ENCODE results near the gene SMIM8. TPM values are rescaled to one million over a fixed set of nuclear protein-coding genes. Genes with fewer than 3 reads are reported as not detected.

The SMIM8 gene
- total RNA-seq, 2 donors from 2014 or later = 3.1 to 10.9 TPM

DNA sequence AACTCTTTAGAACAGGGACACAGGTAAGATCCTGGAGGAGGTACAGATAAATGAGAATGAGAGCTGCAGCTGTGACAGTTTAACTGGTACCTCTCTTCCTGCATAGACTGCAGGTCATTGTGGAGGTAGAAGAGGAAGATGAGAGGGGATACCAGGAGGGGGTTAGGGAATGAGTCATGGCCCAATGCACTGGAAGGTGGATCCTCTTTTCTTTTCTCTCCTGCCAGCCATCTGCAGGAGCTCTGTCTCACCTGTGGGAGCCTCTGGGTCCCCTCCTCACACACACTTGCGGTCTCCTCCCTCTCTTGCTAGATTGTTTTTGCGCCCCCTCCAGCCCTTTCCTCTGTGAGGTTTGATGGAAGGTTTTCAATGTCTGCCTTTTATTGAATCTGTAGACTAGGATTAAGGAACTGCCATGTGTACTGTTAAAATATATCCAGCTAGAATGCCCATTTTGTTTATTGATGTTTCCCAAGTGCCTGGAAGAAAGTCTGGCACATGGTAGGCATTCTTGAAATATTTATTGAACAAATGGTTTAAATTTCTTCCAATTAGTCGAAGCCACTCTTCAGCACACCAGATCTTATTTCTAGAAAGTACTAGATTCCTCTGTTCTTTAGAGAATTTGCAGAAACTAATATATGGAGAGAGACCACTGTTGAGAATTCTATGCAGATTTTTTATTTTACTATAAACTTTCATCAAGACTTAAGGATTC, 35.2 kb downstream of the SMIM8 start:
- DNase-seq (ENCODE audit: low spot score in 2 of 2) = no peak
- no peaks in the 10 kb centered on the region for H3K36me3 Mint-ChIP-seq
- no peaks in the 10 kb centered on the region for H3K9me3 Mint-ChIP-seq
- ATAC-seq = no peak
- H3K27ac Mint-ChIP-seq = no peak overlapping the region

DNA sequence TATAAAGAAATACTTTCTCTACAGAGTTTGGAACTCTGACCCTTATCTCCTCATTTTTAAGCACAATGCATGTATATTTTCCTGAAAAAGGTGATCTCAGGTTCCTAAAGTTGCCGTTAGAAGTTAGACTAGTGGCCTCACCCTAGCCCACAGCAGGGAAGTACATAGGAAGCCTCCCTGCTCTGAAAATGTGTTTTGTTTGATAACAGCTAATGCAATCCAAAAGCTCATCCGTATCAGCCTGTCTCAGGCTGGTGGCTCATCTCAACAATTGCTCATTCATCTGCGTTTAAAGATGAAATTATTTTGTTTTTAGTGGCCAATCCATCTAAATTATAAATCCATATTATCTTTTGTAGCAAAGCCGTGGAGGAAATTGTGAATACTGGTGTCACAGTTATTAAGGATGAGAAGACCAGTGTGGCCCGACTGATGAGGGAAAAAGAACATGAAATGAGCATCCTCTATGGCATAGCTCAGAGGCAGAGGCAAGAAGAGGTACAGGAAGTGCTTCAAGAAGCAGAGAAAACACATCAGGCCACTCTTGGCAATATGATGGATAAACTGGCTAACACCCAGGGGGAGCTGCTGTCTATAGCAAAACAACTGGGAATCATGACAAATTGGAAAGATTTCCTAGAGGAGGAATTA, 42.3 kb downstream of the SMIM8 start:
- Mint-ChIP-seq H3K36me3 (peaks cover 12 to 14% of the 10 kb centered on the region in 2 donors), H3K9me3 (peaks cover 3 to 7% of the 10 kb centered on the region in 2 donors), H3K27ac (no peak overlapping the region)
- DNase-seq (ENCODE audit: low spot score in 2 of 2) (no peak), ATAC-seq (no peak)

- no peak overlapping the region for H3K27ac Mint-ChIP-seq
- H3K9me3 Mint-ChIP-seq = peaks cover 3 to 7% of the 10 kb centered on the region in 2 donors
- DNase-seq (ENCODE audit: low spot score in 2 of 2) (no peak), ATAC-seq (no peak)
- peaks cover 12 to 14% of the 10 kb centered on the region in 2 donors for H3K36me3 Mint-ChIP-seq
Measured at GRCh38 chr6:87366072-87366827, 43.9 kb downstream of the SMIM8 start.

GRCh38 chr6:87366899-87367298, 44.5 kb downstream of the SMIM8 start:
- DNase-seq (ENCODE audit: low spot score in 2 of 2) (no peak), ATAC-seq (no peak)
- no peak overlapping the region for H3K27ac Mint-ChIP-seq
- H3K9me3 Mint-ChIP-seq = peaks cover 3 to 7% of the 10 kb centered on the region in 2 donors
- peaks cover 12 to 14% of the 10 kb centered on the region in 2 donors for H3K36me3 Mint-ChIP-seq

DNA sequence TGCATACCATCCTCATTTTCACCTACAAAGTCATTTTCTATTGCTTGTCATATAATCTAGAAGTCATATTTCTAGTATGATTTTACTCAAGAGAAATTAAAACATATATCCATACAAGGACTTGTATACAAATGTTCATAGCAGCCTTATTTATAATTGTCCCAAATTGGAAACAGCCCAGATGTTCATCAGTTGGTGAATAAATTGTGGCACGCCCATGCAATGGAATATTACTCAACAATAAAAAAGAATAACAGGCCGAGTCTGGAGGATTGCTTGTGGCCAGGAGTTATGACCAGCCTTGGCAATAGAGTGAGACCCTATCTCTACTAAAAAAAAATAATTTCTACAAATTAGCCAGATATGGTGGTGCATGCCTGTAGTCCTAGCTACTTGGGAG, 51.0 kb downstream of the SMIM8 start:
- no peaks in the 10 kb centered on the region for H3K9me3 Mint-ChIP-seq
- no peaks in the 10 kb centered on the region for H3K36me3 Mint-ChIP-seq

DNA sequence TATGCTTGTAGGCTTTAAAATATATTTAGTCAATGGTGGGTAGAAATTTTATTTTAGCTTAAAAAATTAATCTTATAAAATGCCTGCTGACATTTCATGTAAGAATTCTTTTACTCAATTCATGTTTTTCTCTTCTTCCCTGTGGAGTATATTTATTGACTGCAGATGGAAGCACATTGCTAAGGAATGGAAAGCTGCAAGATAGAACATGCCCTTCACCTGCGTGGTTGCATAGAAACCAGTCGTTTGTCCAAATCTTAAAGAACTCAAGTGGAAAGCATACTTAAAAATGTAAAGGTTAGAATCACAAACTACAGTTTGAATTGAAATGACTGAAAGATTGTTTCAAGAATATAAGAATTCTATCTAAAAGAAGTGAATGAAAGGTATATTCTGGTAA, 52.9 kb downstream of the SMIM8 start:
- H3K9me3 Mint-ChIP-seq = no peaks in the 10 kb centered on the region
- H3K27ac Mint-ChIP-seq = no peak overlapping the region
- no peak for ATAC-seq
- no peak for DNase-seq (ENCODE audit: low spot score in 2 of 2)
- no peaks in the 10 kb centered on the region for H3K36me3 Mint-ChIP-seq

More for the DNA sequence above, 51.0 kb downstream of the SMIM8 start:
- DNase-seq (ENCODE audit: low spot score in 2 of 2) = no peak
- no peak for ATAC-seq
- no peak overlapping the region for H3K27ac Mint-ChIP-seq

DNA sequence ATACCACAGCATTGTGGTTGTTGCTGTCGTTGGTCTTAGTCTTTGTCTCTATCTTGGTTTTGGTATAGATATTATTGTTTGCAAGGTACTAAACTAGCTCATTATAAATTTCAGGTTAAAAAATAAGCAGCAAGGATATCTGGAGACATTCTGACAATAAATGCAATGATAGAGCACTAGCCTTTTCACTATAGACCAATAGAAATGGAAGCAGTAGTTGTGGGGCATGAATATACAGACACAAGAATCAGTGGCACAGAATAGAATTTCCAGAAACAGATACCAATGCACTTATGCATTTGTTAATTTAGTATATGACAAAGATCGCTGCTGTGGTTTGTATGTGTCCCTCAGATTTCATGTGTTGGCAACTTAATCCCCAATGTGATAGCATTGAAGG, 54.3 kb downstream of the SMIM8 start:
- H3K36me3 Mint-ChIP-seq = no peaks in the 10 kb centered on the region
- no peak overlapping the region for H3K27ac Mint-ChIP-seq
- DNase-seq (ENCODE audit: low spot score in 2 of 2) (no peak), ATAC-seq (no peak)
- H3K9me3 Mint-ChIP-seq = no peaks in the 10 kb centered on the region

- no peaks in the 10 kb centered on the region for H3K36me3 Mint-ChIP-seq
- H3K9me3 Mint-ChIP-seq = no peaks in the 10 kb centered on the region
- DNase-seq (ENCODE audit: low spot score in 2 of 2) (no peak), ATAC-seq (no peak)
- H3K27ac Mint-ChIP-seq = peak overlapping the region in 1 of 2 donors; percentile 87
Measured at GRCh38 chr6:87378947-87379346, 56.6 kb downstream of the SMIM8 start.

DNA sequence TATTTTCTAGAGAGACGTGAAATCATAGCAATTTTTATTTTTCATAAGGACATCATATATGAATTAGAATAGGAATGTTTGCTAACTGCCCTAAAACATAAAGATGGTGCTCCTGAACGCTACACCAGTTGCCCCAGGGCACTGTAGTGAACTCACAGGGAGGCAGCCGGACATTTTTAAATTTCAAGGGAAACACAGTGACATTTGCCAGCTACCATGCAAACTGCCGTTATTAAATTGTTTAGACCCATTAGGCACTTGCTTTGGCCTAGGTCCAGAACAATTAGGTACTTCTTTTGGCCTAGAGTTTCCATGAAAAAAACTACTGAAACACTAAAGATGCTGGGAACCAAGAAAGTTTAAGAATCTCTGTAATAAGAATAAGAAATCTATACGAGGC, 60.5 kb downstream of the SMIM8 start:
- DNase-seq (ENCODE audit: low spot score in 2 of 2) (no peak), ATAC-seq (no peak)
- H3K36me3 Mint-ChIP-seq = no peaks in the 10 kb centered on the region
- no peaks in the 10 kb centered on the region for H3K9me3 Mint-ChIP-seq
- no peak overlapping the region for H3K27ac Mint-ChIP-seq

DNA sequence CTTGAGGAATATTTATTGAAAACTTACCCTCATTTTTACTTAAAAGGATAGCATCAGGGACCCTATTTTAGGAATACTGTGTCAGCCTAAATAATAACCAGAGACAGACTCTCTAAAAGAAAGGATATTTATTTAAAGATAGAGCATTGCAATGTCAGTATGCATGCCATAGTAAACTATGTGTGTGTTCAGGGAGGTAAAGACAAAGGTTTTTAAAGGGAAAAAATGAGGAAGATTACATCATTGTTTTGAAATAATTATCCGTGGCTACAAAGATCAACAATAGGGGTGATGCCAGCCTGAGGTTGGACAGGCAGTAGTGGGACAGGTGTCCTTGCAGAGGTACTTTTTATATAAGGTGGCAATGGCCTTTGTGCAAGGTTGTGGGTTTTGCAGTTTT, 61.6 kb downstream of the SMIM8 start:
- no peak overlapping the region for H3K27ac Mint-ChIP-seq
- no peak for DNase-seq (ENCODE audit: low spot score in 2 of 2)
- no peak for ATAC-seq
- no peaks in the 10 kb centered on the region for H3K36me3 Mint-ChIP-seq
- no peaks in the 10 kb centered on the region for H3K9me3 Mint-ChIP-seq

- H3K36me3 Mint-ChIP-seq = no peaks in the 10 kb centered on the region
- no peak for DNase-seq (ENCODE audit: low spot score in 2 of 2)
- H3K9me3 Mint-ChIP-seq = no peaks in the 10 kb centered on the region
- no peak for ATAC-seq
- H3K27ac Mint-ChIP-seq = no peak overlapping the region
Measured at GRCh38 chr6:87384449-87384848, 62.1 kb downstream of the SMIM8 start.

DNA sequence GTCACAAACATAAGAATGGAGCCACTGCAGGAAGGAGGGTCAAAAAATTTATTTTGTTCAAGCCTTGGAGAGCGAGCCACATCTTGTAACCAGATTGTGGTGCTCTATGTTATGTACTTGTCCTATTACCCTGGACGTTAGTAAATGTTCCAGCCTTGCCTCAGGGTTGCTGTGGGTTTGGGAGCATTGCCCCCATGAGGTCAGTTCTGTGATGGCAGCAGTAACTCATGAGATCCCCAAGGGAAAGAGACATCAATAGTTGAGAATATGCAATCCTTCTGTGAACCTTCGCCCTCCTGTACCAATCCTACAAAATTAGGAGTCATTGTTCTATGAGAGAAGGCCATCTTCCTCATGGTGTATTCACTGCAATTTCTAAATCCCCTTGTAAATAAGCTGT, 68.9 kb downstream of the SMIM8 start:
- peak overlapping the region in 1 of 2 donors; percentile 65 for H3K27ac Mint-ChIP-seq
- no peaks in the 10 kb centered on the region for H3K9me3 Mint-ChIP-seq
- H3K36me3 Mint-ChIP-seq = no peaks in the 10 kb centered on the region
- ATAC-seq (peak in 1 of 2 donors; percentile 40), DNase-seq (ENCODE audit: low spot score in 2 of 2) (no peak)

Other genes starting within 250 kb of the SMIM8 start
- not detected for gene CGA, start 227.5 kb upstream of the SMIM8 start, total RNA-seq
- gene ZNF292, start 167.0 kb upstream of the SMIM8 start, total RNA-seq = 10 to 100 TPM; 57.0 to 100.0 TPM
- not detected for gene GJB7, start 6.7 kb downstream of the SMIM8 start, total RNA-seq
- 1 to 10 TPM in 1 of 2 donors, under 1 TPM in 1; 0.64 to 2.7 TPM for gene C6orf163, start 22.2 kb downstream of the SMIM8 start, total RNA-seq
- not detected for gene CFAP206, start 85.4 kb downstream of the SMIM8 start, total RNA-seq
- gene SLC35A1, start 150.4 kb downstream of the SMIM8 start, total RNA-seq = 10 to 100 TPM in 1 of 2 donors, 1 to 10 TPM in 1; 1.5 to 10.8 TPM